HepG2 (cell line): ENCODE measurements around the gene TMEM253. TPM values are rescaled to one million over a fixed set of nuclear protein-coding genes. Genes with fewer than 3 reads are reported as not detected.

Experiments
- CBFB ChIP-seq: sonication (generic); formaldehyde crosslinking; IDR thresholded peaks from 2 replicates; pipeline ENCODE4 v1.4.0; 2020; ENCODE audit warnings: missing genetic modification reagents
- CC2D1A ChIP-seq: sonication (generic); formaldehyde crosslinking; IDR thresholded peaks from 2 replicates; pipeline ENCODE4 v1.8.1; 2023; ENCODE audit warnings: mild to moderate bottlenecking, missing genetic modification reagents
- FOXM1 ChIP-seq: sonication (generic); formaldehyde crosslinking; IDR thresholded peaks from 2 replicates; pipeline ENCODE4 v1.5.0; 2020; ENCODE audit warnings: missing genetic modification reagents
- HDAC6 ChIP-seq: fragments of 200-600 bp; sonication (generic); IDR thresholded peaks from 2 replicates; pipeline ENCODE4 v1.7.0; 2017; ENCODE audit warnings: mild to moderate bottlenecking, antibody characterized with exemption, low read length, low read depth
- KDM3A ChIP-seq: IDR thresholded peaks from 2 replicates; pipeline ENCODE4 v1.6.1; 2018; ENCODE audit warnings: low read depth, missing compliant biosample characterization
- KDM5B ChIP-seq: sonication (generic); formaldehyde crosslinking; IDR thresholded peaks from 2 replicates; pipeline ENCODE4 v1.4.0; 2020; ENCODE audit warnings: missing genetic modification reagents, mild to moderate bottlenecking, borderline replicate concordance
- MXI1 ChIP-seq: IDR thresholded peaks from 3 replicates; pipeline ENCODE4 v1.6.1; 2012; ENCODE audit warnings: low read depth, low read length, inconsistent platforms, borderline replicate concordance
- NR3C1 ChIP-seq: sonication (generic); formaldehyde crosslinking; IDR thresholded peaks from 2 replicates; pipeline ENCODE4 v1.4.0; 2020; ENCODE audit warnings: missing genetic modification reagents
- RARA ChIP-seq: IDR thresholded peaks from 2 replicates; pipeline ENCODE4 v1.6.1; 2016; ENCODE audit warnings: missing genetic modification reagents, missing compliant biosample characterization
- REXO4 ChIP-seq: sonication (generic); formaldehyde crosslinking; IDR thresholded peaks from 2 replicates; pipeline ENCODE4 v1.8.0; 2022; ENCODE audit warnings: missing genetic modification reagents, mild to moderate bottlenecking, borderline replicate concordance
- SSRP1 ChIP-seq: IDR thresholded peaks from 2 replicates; pipeline ENCODE4 v1.6.1; 2016; ENCODE audit warnings: control low read depth
- ZFP90 ChIP-seq: sonication (generic); formaldehyde crosslinking; IDR thresholded peaks from 2 replicates; pipeline ENCODE4 v1.8.0; 2022; ENCODE audit warnings: missing genetic modification reagents, mild to moderate bottlenecking, inconsistent platforms, borderline replicate concordance
- ZNF124 ChIP-seq: sonication (generic); formaldehyde crosslinking; IDR thresholded peaks from 2 replicates; pipeline ENCODE4 v1.4.0; 2020; ENCODE audit warnings: missing genetic modification reagents
- ZNF205 ChIP-seq: IDR thresholded peaks from 2 replicates; pipeline ENCODE4 v1.6.1; 2018; ENCODE audit warnings: missing biosample characterization, missing genetic modification reagents
- ZNF253 ChIP-seq: sonication (generic); formaldehyde crosslinking; IDR thresholded peaks from 2 replicates; pipeline ENCODE4 v1.8.0; 2022; ENCODE audit warnings: mild to moderate bottlenecking, missing genetic modification reagents, borderline replicate concordance
- ZNF263 ChIP-seq: sonication (generic); formaldehyde crosslinking; IDR thresholded peaks from 2 replicates; pipeline ENCODE4 v1.4.0; 2020; ENCODE audit warnings: missing genetic modification reagents
- ZNF333 ChIP-seq: sonication (generic); formaldehyde crosslinking; IDR thresholded peaks from 2 replicates; pipeline ENCODE4 v1.4.0; 2020; ENCODE audit warnings: mild to moderate bottlenecking, missing genetic modification reagents, borderline replicate concordance
- ZNF563 ChIP-seq: sonication (generic); formaldehyde crosslinking; IDR thresholded peaks from 2 replicates; pipeline ENCODE4 v1.8.0; 2022; ENCODE audit warnings: mild to moderate bottlenecking, moderate library complexity, missing genetic modification reagents
- ZNF605 ChIP-seq: sonication (generic); formaldehyde crosslinking; IDR thresholded peaks from 2 replicates; pipeline ENCODE4 v1.8.0; 2022; ENCODE audit warnings: mild to moderate bottlenecking, missing genetic modification reagents
- ZNF672 ChIP-seq: sonication (generic); formaldehyde crosslinking; IDR thresholded peaks from 2 replicates; pipeline ENCODE4 v1.8.1; 2022; ENCODE audit warnings: missing genetic modification reagents
- ZNF839 ChIP-seq: sonication (generic); formaldehyde crosslinking; IDR thresholded peaks from 2 replicates; pipeline ENCODE4 v1.4.0; 2020; ENCODE audit warnings: missing genetic modification reagents, mild to moderate bottlenecking, borderline replicate concordance
- ZNF841 ChIP-seq: sonication (generic); formaldehyde crosslinking; IDR thresholded peaks from 2 replicates; pipeline ENCODE4 v1.8.1; 2023; ENCODE audit warnings: missing genetic modification reagents, borderline replicate concordance
- ZSCAN25 ChIP-seq: sonication (generic); formaldehyde crosslinking; IDR thresholded peaks from 2 replicates; pipeline ENCODE4 v1.8.0; 2022; ENCODE audit warnings: mild to moderate bottlenecking, missing genetic modification reagents
- polyA plus RNA-seq, 8 experiments: library from polyadenylated mRNA; depleted of rRNA in 3 of 8; stranded (reverse) in 7 of 8; unstranded in 1 of 8; fragments of >200 nt; fragmentation: Illumina TruSeq in 4 of 8; extraction: Trizol in 4 of 8; gene quantifications; 2 replicates each; pipeline versions ENCODE4 v1.2.1 to v1.2.3, GENCODE V29; 2011 to 2016; ENCODE audit warnings: low read depth in 4 of 8, missing spikeins in 1 of 8, mixed read lengths in 1 of 8; ENCODE audit not compliant: insufficient read depth in 1 of 8
- total RNA-seq, 5 experiments: library from RNA; depleted of rRNA; stranded (reverse); fragments of >200 nt; fragmentation: Illumina TruSeq; extraction: Trizol; gene quantifications; 2 replicates each; pipeline ENCODE4 v1.2.3, GENCODE V29; 2016; ENCODE audit warnings: low read depth in 1 of 5
- TF ChIP-seq, protein P1 (sequence below): sonication (generic); formaldehyde crosslinking; IDR thresholded peaks from 2 replicates; pipeline ENCODE4 v1.8.1; 2023; ENCODE audit warnings: mild to moderate bottlenecking, moderate library complexity, missing genetic modification reagents
- TF ChIP-seq, protein P2 (sequence below): sonication (generic); formaldehyde crosslinking; IDR thresholded peaks from 2 replicates; pipeline ENCODE4 v1.4.0; 2020; ENCODE audit warnings: missing genetic modification reagents, borderline replicate concordance
- TF ChIP-seq, protein P3 (sequence below): sonication (generic); formaldehyde crosslinking; conservative IDR thresholded peaks from 2 replicates; pipeline ENCODE4 v1.5.0; 2020; ENCODE audit warnings: missing genetic modification reagents
- TF ChIP-seq, protein P4 (sequence below): sonication (generic); formaldehyde crosslinking; IDR thresholded peaks from 2 replicates; pipeline ENCODE4 v1.4.0; 2020; ENCODE audit warnings: mild to moderate bottlenecking, low read depth, missing genetic modification reagents

The TMEM253 gene
- total and polyA plus RNA-seq, 2 of the 13 experiments (the other 11 are each of a cell fraction or from before 2014, with no cell fraction given) = 0.29 to 0.45 TPM

DNA sequence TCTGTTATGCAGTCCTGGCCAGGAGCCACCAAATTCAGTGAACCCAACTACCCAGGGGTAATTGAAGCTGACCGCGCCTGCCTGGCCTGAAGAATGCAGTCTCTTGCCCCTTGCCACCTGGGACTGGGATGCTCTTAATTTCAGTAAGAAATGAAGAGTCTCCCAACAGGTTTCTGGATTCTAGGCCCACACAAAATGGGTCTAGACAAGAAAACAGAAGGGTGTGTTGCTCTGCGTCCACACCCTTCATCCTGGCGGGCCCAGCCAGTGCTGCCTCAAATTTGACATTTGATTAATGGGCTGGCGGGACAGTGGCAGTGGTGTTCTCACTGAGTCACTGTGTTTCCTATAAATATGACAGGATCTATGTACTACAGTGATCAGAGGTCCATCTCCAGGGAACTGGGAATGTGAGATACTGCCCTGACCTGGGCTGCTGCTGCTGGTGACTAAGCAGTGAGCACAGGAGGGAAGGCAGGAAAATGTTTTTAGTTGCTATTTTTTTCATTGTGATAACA is 6.5 kb downstream of the TMEM253 start (continued):
- TF ChIP-seq ZFP90 (CRISPR knock-in tag) (no peak), CBFB (no peak), NR3C1 (CRISPR knock-in tag) (no peak), KDM3A (CRISPR knock-in tag) (no peak), HDAC6 (no peak), MXI1 (no peak), ZNF563 (CRISPR knock-in tag) (no peak), ZNF672 (CRISPR knock-in tag) (no peak), ZNF263 (CRISPR knock-in tag) (no peak), RARA (CRISPR knock-in tag) (no peak), REXO4 (CRISPR knock-in tag) (no peak), KDM5B (no peak), ZNF839 (no peak), ZSCAN25 (no peak), ZNF253 (CRISPR knock-in tag) (no peak), ZNF333 (CRISPR knock-in tag) (no peak), FOXM1 (CRISPR knock-in tag) (no peak), CC2D1A (CRISPR knock-in tag) (0 out of 2 replicates have a peak, but pooled peaks have one; percentile 54), ZNF841 (CRISPR knock-in tag) (no peak), ZNF205 (no peak), ZNF605 (CRISPR knock-in tag) (no peak), SSRP1 (CRISPR knock-in tag) (no peak), ZNF124 (CRISPR knock-in tag) (no peak)
- TF ChIP-seq, protein P1, sequence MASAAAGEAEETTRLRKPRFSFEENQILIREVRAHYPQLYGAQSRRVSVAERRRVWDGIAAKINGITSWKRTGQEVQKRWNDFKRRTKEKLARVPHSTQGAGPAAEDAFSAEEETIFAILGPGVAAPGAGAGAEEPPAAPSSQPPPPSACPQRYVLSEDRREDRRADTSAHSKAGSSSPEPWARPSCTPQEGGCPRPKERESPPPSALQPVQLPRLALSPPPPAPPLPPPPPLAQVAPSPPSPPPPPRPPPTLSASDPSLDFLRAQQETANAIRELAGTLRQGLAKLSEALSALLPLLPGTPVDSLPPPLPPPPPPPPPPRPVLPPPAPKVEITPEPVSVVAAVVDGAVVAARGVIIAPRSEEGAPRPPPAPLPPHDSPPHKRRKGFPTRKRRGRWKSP (CRISPR knock-in tag) = no peak; the same call in 1 of the 2 replicates
- TF ChIP-seq, protein P2, sequence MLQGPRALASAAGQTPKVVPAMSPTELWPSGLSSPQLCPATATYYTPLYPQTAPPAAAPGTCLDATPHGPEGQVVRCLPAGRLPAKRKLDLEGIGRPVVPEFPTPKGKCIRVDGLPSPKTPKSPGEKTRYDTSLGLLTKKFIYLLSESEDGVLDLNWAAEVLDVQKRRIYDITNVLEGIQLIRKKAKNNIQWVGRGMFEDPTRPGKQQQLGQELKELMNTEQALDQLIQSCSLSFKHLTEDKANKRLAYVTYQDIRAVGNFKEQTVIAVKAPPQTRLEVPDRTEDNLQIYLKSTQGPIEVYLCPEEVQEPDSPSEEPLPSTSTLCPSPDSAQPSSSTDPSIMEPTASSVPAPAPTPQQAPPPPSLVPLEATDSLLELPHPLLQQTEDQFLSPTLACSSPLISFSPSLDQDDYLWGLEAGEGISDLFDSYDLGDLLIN (CRISPR knock-in tag) = no peak
- TF ChIP-seq, protein P3, sequence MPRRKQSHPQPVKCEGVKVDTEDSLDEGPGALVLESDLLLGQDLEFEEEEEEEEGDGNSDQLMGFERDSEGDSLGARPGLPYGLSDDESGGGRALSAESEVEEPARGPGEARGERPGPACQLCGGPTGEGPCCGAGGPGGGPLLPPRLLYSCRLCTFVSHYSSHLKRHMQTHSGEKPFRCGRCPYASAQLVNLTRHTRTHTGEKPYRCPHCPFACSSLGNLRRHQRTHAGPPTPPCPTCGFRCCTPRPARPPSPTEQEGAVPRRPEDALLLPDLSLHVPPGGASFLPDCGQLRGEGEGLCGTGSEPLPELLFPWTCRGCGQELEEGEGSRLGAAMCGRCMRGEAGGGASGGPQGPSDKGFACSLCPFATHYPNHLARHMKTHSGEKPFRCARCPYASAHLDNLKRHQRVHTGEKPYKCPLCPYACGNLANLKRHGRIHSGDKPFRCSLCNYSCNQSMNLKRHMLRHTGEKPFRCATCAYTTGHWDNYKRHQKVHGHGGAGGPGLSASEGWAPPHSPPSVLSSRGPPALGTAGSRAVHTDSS (CRISPR knock-in tag) = no peak
- TF ChIP-seq, protein P4, sequence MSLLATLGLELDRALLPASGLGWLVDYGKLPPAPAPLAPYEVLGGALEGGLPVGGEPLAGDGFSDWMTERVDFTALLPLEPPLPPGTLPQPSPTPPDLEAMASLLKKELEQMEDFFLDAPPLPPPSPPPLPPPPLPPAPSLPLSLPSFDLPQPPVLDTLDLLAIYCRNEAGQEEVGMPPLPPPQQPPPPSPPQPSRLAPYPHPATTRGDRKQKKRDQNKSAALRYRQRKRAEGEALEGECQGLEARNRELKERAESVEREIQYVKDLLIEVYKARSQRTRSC (CRISPR knock-in tag) = 0 out of 2 replicates have a peak, but pooled peaks have one; percentile 9
